ENCODE measurements around the gene SMG7.

- TF ChIP-seq POLR2AphosphoS5 (IDR thresholded peaks at IDR 0.05; ENCODE audit: insufficient read depth, low read depth, low read length) (no peak), EZH2 (IDR thresholded peaks at IDR 0.05; ENCODE audit: borderline replicate concordance, low read depth, low read length, severe bottlenecking) (no peak), POLR2A (IDR thresholded peaks at IDR 0.05; ENCODE audit: low read depth, low read length) (no peak), CTCF (IDR thresholded peaks at IDR 0.05; ENCODE audit: extremely low read depth in 1 of 2, insufficient read depth in 1 of 2, low read depth in 1 of 2, low read length in 2 of 2) (no peak)
Measured at GRCh38 chr1:183487674-183488442, 15.6 kb downstream of the SMG7 start.
